ENCODE data around the gene ALKBH5. TPM values are rescaled to one million over a fixed set of nuclear protein-coding genes. Genes with fewer than 3 reads are reported as not detected.

ALKBH5 gene
- total and polyA plus RNA-seq, 9 of the 15 experiments (the other 6 are each of a cell fraction or from before 2014, with no cell fraction given): 11.4 to 70.0 (median 47.4) TPM

DNA sequence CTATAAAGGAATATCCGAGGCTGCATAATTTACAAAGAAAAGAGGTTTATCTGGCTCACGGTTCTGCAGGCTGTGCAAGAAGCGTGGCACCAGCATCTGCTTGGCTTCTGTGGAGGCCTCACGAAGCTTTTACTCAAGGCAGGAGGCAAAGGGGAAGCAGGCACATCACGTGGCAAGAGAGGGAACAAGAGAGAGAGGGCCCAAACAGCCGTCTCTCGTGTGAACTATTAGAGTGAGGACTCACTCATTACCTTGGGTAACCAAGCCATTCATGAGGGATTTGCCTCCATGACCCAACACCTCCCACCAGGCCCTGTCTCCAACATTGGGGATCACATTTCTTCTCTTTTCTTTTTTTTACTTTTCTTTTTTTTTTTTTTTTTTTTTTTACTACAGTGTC, 7.5 kb upstream of the ALKBH5 start (continued):
- TF ChIP-seq, protein P1, sequence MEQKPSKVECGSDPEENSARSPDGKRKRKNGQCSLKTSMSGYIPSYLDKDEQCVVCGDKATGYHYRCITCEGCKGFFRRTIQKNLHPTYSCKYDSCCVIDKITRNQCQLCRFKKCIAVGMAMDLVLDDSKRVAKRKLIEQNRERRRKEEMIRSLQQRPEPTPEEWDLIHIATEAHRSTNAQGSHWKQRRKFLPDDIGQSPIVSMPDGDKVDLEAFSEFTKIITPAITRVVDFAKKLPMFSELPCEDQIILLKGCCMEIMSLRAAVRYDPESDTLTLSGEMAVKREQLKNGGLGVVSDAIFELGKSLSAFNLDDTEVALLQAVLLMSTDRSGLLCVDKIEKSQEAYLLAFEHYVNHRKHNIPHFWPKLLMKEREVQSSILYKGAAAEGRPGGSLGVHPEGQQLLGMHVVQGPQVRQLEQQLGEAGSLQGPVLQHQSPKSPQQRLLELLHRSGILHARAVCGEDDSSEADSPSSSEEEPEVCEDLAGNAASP (IDR thresholded peaks at IDR 0.05): no peak
- TF ChIP-seq GTF2A2 (tag; IDR thresholded peaks at IDR 0.05) (no peak), ZNF133 (CRISPR knock-in tag; IDR thresholded peaks at IDR 0.05) (no peak), ELF1 (tag; IDR thresholded peaks at IDR 0.05) (no peak), ZNF184 (CRISPR knock-in tag; IDR thresholded peaks at IDR 0.05) (no peak), MGA (IDR thresholded peaks at IDR 0.05) (peak; percentile 35; the same call in 1 of the 2 replicates), ZNF217 (CRISPR knock-in tag; IDR thresholded peaks at IDR 0.05) (no peak), ZNF609 (CRISPR knock-in tag; IDR thresholded peaks at IDR 0.05; ENCODE audit: borderline replicate concordance) (no peak)
